Naive thymus-derived CD8-positive, alpha-beta T cell (primary cell): ENCODE measurements around the gene PAX5. TPM values are rescaled to one million over a fixed set of nuclear protein-coding genes. Genes with fewer than 3 reads are reported as not detected.
"Not testable (repeated sequence)": the region's sequence is repeated elsewhere in the genome, so short reads cannot be mapped to it uniquely, and the experiment has no call there.

Source experiments
- ATAC-seq, 2 donors: fragments of 150-1000 bp; cut with Tn5 transposase in 1 of 2; sonication (Bioruptor Pico), chemical (Tn5 transposase) in 1 of 2; 1 replicate in 1 of 2; 2 replicates in 1 of 2; pipeline ENCODE4 v1.10.0; 2021; ENCODE audit warnings: mild to moderate bottlenecking in 2 of 2, moderate library complexity in 2 of 2
- POLR2A ChIA-PET: fragments of 350-600 bp; sonication (Branson Sonifier 250); formaldehyde crosslinking; loops from one replicate; lab custom pipeline; 2021; ENCODE audit warnings: antibody characterized with exemption; lab: Charles Lee
- DNase-seq, 10 donors: peaks; one replicate each; pipeline versions ENCODE4 v3.0.0 to v3.0.0-alpha.2; 2020 to 2022
- H3K27ac Mint-ChIP-seq, 10 donors: one replicate each; pipeline ENCODE4 v1.8.0; 2020 to 2022; ENCODE audit warnings: mild to moderate bottlenecking in 10 of 10, mixed read lengths in 10 of 10, moderate library complexity in 4 of 10, inconsistent platforms in 1 of 10
- H3K27me3 Mint-ChIP-seq, 5 donors: one replicate each; pipeline ENCODE4 v1.8.0; 2021 to 2022; ENCODE audit warnings: mixed read lengths in 5 of 5
- H3K36me3 Mint-ChIP-seq, 3 donors: one replicate each; pipeline ENCODE4 v1.8.0; 2020 to 2022; ENCODE audit warnings: mixed read lengths in 3 of 3, mild to moderate bottlenecking in 2 of 3, inconsistent platforms in 1 of 3
- H3K4me1 Mint-ChIP-seq, 4 donors: one replicate each; pipeline ENCODE4 v1.8.0; 2021 to 2022; ENCODE audit warnings: mixed read lengths in 4 of 4
- H3K4me3 Mint-ChIP-seq, 10 donors: one replicate each; pipeline ENCODE4 v1.8.0; 2020 to 2022; ENCODE audit warnings: mild to moderate bottlenecking in 10 of 10, mixed read lengths in 10 of 10, moderate library complexity in 6 of 10, inconsistent platforms in 1 of 10
- H3K9me3 Mint-ChIP-seq, 9 donors: one replicate each; pipeline ENCODE4 v1.8.0; 2020 to 2022; ENCODE audit warnings: mixed read lengths in 9 of 9, mild to moderate bottlenecking in 3 of 9, inconsistent platforms in 1 of 9, moderate library complexity in 1 of 9
- polyA plus RNA-seq, 3 donors: library from polyadenylated mRNA; unstranded; fragments of 300-500 nt; fragmentation: Illumina TruSeq; gene quantifications; one replicate each; pipeline ENCODE4 v1.2.3, GENCODE V29; 2021
- total RNA-seq, 8 experiments: library from RNA in 2 of 8; stranded (reverse) in 2 of 8; gene quantifications; one replicate each; pipeline ENCODE4 v1.2.3 and lab custom pipeline; 2021 to 2026

The PAX5 gene
- total RNA-seq, result 1 to 10 TPM; 8.5 to 8.7 TPM
- under 1 TPM in 1 of 3 donors, not detected in 2; 0.12 TPM for polyA plus RNA-seq
- 0 to 0.71 (median 0) reads per million in 6 experiments for total RNA-seq (lab: John Stamatoyannopoulos, UW)

DNA sequence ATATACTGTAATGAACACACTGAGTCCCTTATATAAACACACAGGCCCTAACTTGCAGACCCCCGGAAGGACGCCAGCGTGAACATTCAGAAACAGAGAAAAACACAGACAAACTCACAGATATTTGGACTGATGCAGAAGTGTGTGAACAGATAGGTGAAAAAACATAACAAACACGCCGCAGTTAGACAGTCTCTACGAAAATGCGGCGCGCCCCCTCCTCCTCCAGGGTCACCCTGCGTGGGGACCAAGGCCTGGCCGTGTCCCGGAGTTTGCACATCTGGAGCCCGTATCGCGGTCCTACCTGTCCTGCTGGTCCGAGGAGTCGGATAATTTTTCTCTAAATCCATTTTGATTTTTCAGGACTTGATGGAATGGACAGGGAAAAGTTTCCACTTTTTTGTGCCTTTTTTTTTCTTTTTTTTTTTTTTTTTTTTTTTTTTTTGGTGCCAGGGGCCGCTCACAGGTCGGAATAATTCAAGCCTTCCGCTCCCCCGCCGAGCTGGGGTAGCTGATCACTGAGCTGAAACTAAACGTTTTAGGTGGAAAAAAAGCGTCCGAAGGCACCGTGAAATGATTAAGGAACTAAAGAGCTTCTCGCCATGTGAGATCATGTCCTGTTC, at the start of gene PAX5:
Gene PAX5 (minus strand): TSS at position 587 of the 623 bp plus-strand sequence. CDS start 237 bp downstream, at position 350.
- POLR2A ChIA-PET, result interaction anchor here (0.6 kb wide), 3 partner anchors 29 to 777 kb away, joined by 3 to 9 read pairs (median 4); no protein-coding TSS in a partner anchor
- DNase-seq (peak in 1 of 10 donors; percentile 3), ATAC-seq (no peak)
- Mint-ChIP-seq H3K9me3 (peaks cover 0 to 7% (median 0%) of the 10 kb centered on the region in 9 donors), H3K4me3 (peak within 1 kb of the TSS; percentile 54 to 97 (median 76)), H3K27me3 (peaks cover 49 to 100% (median 72%) of the 10 kb centered on the region in 5 donors), H3K36me3 (peaks cover 2 to 15% (median 8%) of the 10 kb centered on the region in 3 donors), H3K4me1 (peaks cover 24 to 71% (median 62%) of the 10 kb centered on the region in 4 donors), H3K27ac (peak within 1 kb of the TSS in 3 of 10 donors; percentile 49 to 84 (median 79))

DNA sequence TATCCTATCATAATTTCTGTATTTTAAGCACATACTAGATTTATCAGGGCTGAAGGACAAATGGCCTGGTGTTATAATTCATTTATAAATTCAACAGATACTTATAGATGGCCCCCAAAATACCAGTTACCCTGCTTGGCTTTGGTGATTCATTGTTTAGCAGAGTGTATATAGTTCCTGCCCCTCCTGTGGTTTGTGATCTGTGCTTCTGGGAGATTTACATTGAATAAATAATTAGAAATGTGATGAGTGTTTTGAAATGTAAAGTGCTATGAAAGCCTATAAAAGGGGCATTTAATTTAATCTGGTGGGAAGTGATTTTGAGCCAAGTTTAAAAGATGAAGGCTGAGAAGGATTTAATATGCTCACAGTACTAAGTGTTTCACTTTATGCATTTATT, 49.6 kb upstream of the PAX5 start:
- DNase-seq (no peak), ATAC-seq (no peak)
- H3K9me3 Mint-ChIP-seq, result peaks cover 0 to 3% (median 0%) of the 10 kb centered on the region in 9 donors
- H3K36me3 Mint-ChIP-seq, result peaks cover 5 to 40% (median 13%) of the 10 kb centered on the region in 3 donors
- POLR2A ChIA-PET, result no interaction called here
- peak overlapping the region in 1 of 10 donors; percentile 55 for H3K27ac Mint-ChIP-seq
- peak overlapping the region in 4 of 10 donors; percentile 3 to 35 (median 12) for H3K4me3 Mint-ChIP-seq
- H3K27me3 Mint-ChIP-seq, result no peaks in the 10 kb centered on the region
- H3K4me1 Mint-ChIP-seq, result peaks cover 25 to 70% (median 62%) of the 10 kb centered on the region in 4 donors

DNA sequence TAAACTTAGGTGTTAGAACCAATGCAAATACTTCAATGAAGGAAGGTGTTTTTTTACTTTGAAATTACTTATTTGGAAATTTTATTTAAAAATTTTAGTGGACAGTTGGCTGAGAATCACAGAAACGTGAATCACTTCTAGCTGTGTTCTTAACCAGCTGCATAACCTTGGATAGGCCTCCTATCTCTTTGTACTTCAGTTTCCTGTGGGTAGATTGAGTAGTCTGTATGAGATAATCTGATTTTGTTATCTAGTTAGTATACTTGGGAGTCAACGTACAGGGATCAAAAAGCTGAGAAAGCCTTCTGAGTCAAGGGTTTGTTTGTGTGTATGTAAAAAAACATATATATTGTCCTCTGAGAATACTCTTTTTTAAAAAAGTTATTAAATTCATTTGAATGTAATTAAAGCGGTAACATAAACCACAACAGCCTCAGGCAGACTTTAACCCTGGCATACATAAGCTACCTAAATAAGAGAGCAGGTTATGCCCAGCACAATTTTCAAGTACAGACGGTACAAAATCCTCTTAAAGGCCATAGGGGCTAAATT, 48.2 kb upstream of the PAX5 start:
- Mint-ChIP-seq H3K27me3 (peaks cover 0 to 3% (median 0%) of the 10 kb centered on the region in 5 donors), H3K4me3 (peak overlapping the region in 9 of 10 donors; percentile 14 to 98 (median 64)), H3K27ac (peak overlapping the region in 4 of 10 donors; percentile 0 to 75 (median 32)), H3K4me1 (peaks cover 22 to 68% (median 60%) of the 10 kb centered on the region in 4 donors), H3K36me3 (peaks cover 4 to 28% (median 12%) of the 10 kb centered on the region in 3 donors), H3K9me3 (peaks cover 0 to 3% (median 0%) of the 10 kb centered on the region in 9 donors)
- ATAC-seq (no peak), DNase-seq (peak in 2 of 10 donors; percentile 12 to 18)
- POLR2A ChIA-PET, result interaction anchor here (1.7 kb wide), 1 partner anchor 38 kb away, joined by 11 read pairs; the partner anchor contains the start of gene ZCCHC7

DNA sequence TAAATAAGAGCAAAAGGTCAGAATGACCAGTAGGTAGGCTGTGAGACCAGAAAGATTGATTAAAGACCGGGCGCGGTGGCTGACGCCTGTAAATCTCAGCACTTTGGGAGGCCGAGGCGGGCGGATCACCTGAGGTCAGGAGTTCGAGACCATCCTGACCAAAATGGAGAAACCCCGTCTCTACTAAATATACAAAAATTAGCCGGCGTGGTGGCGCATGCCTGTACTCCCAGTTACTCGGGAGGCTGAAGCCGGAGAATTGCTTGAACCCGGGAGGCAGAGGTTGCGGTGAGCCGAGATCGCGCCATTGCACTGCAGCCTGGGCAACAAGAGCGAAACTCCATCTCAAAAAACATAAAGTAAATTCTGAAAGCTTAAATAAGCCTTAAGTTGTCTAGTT, 47.4 kb upstream of the PAX5 start:
- H3K36me3 Mint-ChIP-seq, result peaks cover 0 to 20% (median 4%) of the 10 kb centered on the region in 3 donors
- H3K27me3 Mint-ChIP-seq, H3K9me3 Mint-ChIP-seq, ATAC-seq: not testable (repeated sequence)
- POLR2A ChIA-PET, result interaction anchor here (1.7 kb wide), 1 partner anchor 39 kb away, joined by 11 read pairs; the partner anchor contains the start of gene ZCCHC7
- peak overlapping the region; percentile 52 to 98 (median 97) for H3K4me3 Mint-ChIP-seq
- DNase-seq, result peak in 1 of 10 donors; percentile 62
- H3K27ac Mint-ChIP-seq, result peak overlapping the region in 7 of 10 donors; percentile 0 to 99 (median 62)
- peaks cover 18 to 68% (median 57%) of the 10 kb centered on the region in 4 donors for H3K4me1 Mint-ChIP-seq

DNA sequence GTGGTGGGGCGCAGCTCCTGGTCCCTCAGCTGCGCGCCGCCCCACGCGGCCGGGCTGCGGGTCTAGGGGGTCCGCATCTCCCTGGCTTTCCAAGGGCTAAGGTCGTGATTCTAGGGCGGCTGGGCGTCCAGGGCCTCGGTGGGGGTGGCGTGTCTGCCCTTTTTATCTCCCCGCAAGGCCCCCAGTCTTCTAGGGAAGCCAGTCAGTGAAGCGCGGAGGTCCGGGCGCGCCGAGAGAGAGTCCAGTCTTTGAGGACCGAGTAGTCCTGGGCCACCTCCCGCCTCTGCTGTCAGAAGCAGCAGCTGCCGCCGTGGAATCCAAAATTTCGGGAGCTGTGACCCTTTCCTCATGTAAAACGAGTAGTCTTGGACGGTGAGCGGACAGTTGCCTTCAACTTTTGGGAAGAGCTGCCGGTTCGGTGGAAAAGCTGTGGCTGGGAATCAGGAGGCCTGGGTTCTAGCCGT, 46.1 kb upstream of the PAX5 start:
- DNase-seq, H3K9me3 Mint-ChIP-seq, ATAC-seq, H3K27me3 Mint-ChIP-seq: not testable (repeated sequence)
- Mint-ChIP-seq H3K36me3 (peaks cover 0 to 10% (median 0%) of the 10 kb centered on the region in 3 donors), H3K4me1 (peaks cover 17 to 65% (median 50%) of the 10 kb centered on the region in 4 donors), H3K27ac (peak overlapping the region; percentile 96 to 99 (median 98)), H3K4me3 (peak overlapping the region; percentile 94 to 99 (median 97))
- POLR2A ChIA-PET, result interaction anchor here (0.7 to 2.5 kb wide), 4 partner anchors 40 to 141 kb away, joined by 3 to 37 read pairs (median 4); partner anchors contain the start of gene ZCCHC7

DNA sequence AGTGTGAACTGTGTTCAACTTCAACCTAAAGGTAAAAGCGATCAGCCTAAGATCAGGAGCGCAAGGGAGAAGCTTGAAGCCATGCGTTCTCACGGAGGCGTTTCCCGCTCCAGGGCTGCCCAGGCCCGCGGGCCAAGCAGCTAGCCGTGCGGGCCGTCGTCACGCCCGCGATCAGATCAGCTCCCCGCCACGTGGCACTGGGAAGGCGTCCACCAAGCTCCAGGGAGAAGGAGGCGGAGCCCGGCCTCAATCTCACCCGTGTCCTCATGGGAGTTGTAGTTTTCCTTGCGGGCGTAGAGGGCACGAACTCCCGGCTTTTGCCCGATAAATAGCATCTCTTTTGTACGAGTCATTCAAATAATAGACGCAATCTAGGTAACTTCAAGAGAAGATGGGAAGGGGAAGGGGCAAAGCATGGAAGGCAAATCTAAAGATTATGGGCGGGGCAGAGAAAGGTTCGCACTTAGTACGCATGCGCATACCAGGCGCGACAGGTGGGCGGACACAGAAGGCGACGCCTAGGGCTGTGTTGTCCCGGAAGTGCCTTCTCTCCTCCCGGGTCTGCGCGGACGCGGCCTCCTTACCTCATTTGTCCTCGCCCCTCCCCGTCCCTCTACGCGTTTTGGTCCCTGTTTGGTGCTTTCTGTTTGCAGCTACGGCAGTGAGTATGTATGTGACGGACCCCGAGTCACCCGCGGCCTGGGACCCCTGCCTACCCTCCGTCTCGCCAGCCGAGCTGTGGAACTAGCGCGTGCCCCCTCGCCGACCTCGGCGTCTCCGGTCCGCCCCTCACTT, 45.5 kb upstream of the PAX5 start:
- no peaks in the 10 kb centered on the region for H3K9me3 Mint-ChIP-seq
- DNase-seq (peak; percentile 80 to 97 (median 92)), ATAC-seq (peak; percentile 94 to 96)
- H3K36me3 Mint-ChIP-seq, result peaks cover 0 to 9% (median 0%) of the 10 kb centered on the region in 3 donors
- peak overlapping the region; percentile 94 to 99 (median 97) for H3K4me3 Mint-ChIP-seq
- H3K27me3 Mint-ChIP-seq, result peaks cover 0 to 3% (median 1%) of the 10 kb centered on the region in 5 donors
- POLR2A ChIA-PET, result interaction anchor here (1.1 to 2.5 kb wide), 4 partner anchors 41 to 120 kb away, joined by 3 to 37 read pairs (median 4); partner anchors contain the start of gene ZCCHC7
- peak overlapping the region; percentile 96 to 99 (median 98) for H3K27ac Mint-ChIP-seq
- peaks cover 14 to 66% (median 44%) of the 10 kb centered on the region in 4 donors for H3K4me1 Mint-ChIP-seq

DNA sequence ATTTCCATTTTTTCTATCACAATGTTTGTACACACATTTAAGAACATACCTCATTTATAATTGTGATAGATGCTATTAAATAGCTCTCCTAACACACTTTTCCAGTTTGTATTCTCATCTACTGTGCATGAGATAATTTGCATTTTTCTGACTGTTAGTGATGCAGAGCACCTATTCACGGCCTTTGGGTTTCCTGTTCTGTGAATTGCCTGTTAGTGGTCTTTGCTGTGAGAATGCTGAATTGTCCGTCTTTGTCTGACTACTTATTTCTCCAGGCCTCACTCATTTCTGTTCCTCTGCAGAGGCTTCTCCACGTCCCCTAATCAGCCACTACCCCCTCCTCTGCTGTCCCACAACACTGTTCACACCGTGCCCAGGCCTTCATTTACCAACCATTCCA, 40.7 kb upstream of the PAX5 start:
- POLR2A ChIA-PET, result not testable (repeated sequence)

DNA sequence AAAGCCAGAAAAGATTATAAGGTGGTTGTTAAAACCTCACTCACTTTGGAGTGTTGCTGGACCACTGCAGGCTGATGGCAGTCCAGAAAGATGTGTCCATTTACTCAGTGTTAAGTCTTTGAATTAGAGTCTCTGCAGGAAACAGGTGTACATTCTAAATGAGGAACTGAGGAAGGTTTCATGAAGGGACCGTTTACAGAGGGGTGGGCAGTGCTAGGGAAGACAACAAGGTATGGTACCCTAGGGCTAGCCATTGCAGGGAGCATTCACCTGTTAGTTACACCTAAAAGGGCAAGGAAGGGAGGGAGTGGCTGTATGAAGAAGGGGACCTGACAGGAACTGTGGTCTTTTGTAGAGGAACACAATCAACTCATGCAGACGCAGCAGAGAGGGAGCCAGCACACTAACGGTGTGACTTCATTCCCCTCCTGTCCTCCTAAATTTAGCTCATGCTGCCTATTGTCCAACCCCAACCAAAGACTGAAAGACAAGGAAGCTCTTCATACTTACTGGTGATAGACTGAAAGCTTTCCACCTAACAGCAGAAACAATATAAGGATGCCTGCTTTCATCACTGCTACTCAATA, 32.2 kb upstream of the PAX5 start:
- POLR2A ChIA-PET, result no interaction called here
- no peak overlapping the region for H3K4me3 Mint-ChIP-seq

More for the DNA sequence above, 40.7 kb upstream of the PAX5 start:
- H3K27ac Mint-ChIP-seq, H3K36me3 Mint-ChIP-seq, H3K4me3 Mint-ChIP-seq, H3K27me3 Mint-ChIP-seq, H3K9me3 Mint-ChIP-seq, ATAC-seq, DNase-seq: not testable (repeated sequence)
- peaks cover 0 to 25% (median 5%) of the 10 kb centered on the region in 4 donors for H3K4me1 Mint-ChIP-seq

DNA sequence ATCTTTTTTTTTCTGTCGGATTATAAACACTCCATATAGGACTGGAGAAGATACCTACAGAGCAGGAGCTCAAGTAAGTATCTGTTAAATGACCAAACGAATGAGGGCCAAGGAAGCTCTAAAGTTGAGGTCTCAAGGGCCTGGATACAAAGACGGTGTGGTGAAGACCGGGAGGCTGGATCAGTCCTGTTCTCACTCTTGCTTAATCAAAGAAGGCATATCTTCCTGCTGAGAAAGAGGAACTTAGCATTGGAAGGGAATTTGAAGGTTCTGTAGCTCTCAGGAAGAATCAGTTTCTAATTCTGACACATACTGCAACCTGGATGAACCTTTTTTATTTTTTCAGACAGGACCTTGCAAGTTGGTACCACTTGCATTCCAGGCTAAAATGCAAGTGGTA, 28.3 kb upstream of the PAX5 start:
- Mint-ChIP-seq H3K4me1 (peaks cover 0 to 17% (median under 1%) of the 10 kb centered on the region in 4 donors), H3K36me3 (no peaks in the 10 kb centered on the region), H3K9me3 (no peaks in the 10 kb centered on the region), H3K4me3 (no peak overlapping the region), H3K27me3 (peaks cover 18 to 50% (median 33%) of the 10 kb centered on the region in 5 donors), H3K27ac (no peak overlapping the region)
- DNase-seq, result no peak
- no peak for ATAC-seq
- POLR2A ChIA-PET, result no interaction called here

More for the DNA sequence above, 32.2 kb upstream of the PAX5 start:
- Mint-ChIP-seq H3K27me3 (peaks cover 11 to 33% (median 15%) of the 10 kb centered on the region in 5 donors), H3K36me3 (no peaks in the 10 kb centered on the region), H3K27ac (peak overlapping the region in 1 of 10 donors; percentile 70), H3K9me3 (no peaks in the 10 kb centered on the region), H3K4me1 (peaks cover 0 to 14% (median 2%) of the 10 kb centered on the region in 4 donors)
- ATAC-seq (no peak), DNase-seq (no peak)

DNA sequence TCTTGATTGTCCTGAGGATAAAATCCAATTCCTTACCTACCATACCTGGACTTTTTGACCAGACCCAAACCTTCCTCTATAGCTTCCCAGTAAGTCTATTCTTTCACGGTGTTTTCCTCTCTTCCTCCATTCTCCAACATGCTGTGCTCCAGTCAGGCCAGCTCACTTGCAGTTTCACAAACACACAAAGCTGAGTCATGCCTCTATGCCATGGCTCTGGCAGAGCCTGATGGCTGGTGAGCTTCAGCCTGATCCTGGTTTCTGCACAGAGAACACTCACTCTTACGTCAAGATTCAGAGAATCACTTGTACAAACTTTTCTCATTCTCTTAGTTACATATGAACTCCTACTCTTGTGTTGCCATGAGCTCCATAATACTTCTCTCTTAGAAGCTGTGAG, 27.7 kb upstream of the PAX5 start:
- Mint-ChIP-seq H3K27ac (peak overlapping the region in 1 of 10 donors; percentile 80), H3K27me3 (peaks cover 21 to 52% (median 33%) of the 10 kb centered on the region in 5 donors), H3K4me1 (peaks cover 0 to 17% (median under 1%) of the 10 kb centered on the region in 4 donors), H3K4me3 (no peak overlapping the region), H3K36me3 (no peaks in the 10 kb centered on the region), H3K9me3 (no peaks in the 10 kb centered on the region)
- DNase-seq (no peak), ATAC-seq (no peak)
- POLR2A ChIA-PET, result no interaction called here

DNA sequence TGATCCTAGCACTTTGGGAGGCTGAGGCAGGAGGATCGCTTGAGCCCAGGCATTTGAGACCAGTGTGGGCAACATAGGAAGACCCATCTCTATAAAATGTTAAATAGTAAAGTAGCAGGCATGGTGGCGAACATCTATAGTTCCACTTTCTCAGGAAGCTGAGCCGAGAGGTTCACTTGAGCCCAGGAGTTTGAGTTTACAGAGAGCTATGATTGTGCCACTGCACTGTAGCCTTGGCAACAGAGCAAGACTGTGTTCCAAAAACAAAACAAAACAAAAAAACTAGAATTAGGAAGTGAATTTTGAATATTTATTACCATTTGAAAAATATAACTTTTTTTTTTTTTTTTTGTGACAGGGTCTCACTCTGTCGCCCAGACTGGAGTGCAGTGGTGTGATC, 26.8 kb upstream of the PAX5 start:
- no peaks in the 10 kb centered on the region for H3K9me3 Mint-ChIP-seq
- no peaks in the 10 kb centered on the region for H3K36me3 Mint-ChIP-seq
- DNase-seq (no peak), ATAC-seq (no peak)
- POLR2A ChIA-PET, result no interaction called here
- H3K4me3 Mint-ChIP-seq, result no peak overlapping the region
- peaks cover 24 to 54% (median 36%) of the 10 kb centered on the region in 5 donors for H3K27me3 Mint-ChIP-seq
- H3K4me1 Mint-ChIP-seq, result peaks cover 0 to 9% (median 0%) of the 10 kb centered on the region in 4 donors
- H3K27ac Mint-ChIP-seq, result no peak overlapping the region
